T-helper 17 cell (primary cell): ENCODE data around the gene C10orf105. TPM values are rescaled to one million over a fixed set of nuclear protein-coding genes. Genes with fewer than 3 reads are reported as not detected.
A peak's percentile ranks its signal among the peaks of the same experiment; 100 is the strongest.

Experiments
- ATAC-seq: fragments of 150-1000 bp; cut with Tn5 transposase; 2 replicates; pipeline ENCODE4 v1.10.0; 2021; ENCODE audit warnings: mild to moderate bottlenecking, moderate library complexity
- DNase-seq, 3 donors: peaks; one replicate each; pipeline versions ENCODE4 v3.0.0 to v3.0.0-alpha.2; 2020 to 2021
- H3K9me3 ChIP-seq: one replicate; pipeline ENCODE4 v1.7.0; 2013; ENCODE audit warnings: low read length, mild to moderate bottlenecking; ENCODE audit not compliant: control insufficient read depth, poor library complexity, severe bottlenecking
- H3K27ac Mint-ChIP-seq: one replicate; pipeline ENCODE4 v1.8.0; 2022; ENCODE audit warnings: mild to moderate bottlenecking, moderate library complexity, mixed read lengths
- H3K27me3 Mint-ChIP-seq: one replicate; pipeline ENCODE4 v1.8.0; 2022; ENCODE audit warnings: mixed read lengths
- H3K36me3 Mint-ChIP-seq: one replicate; pipeline ENCODE4 v1.8.0; 2022; ENCODE audit warnings: low read depth, mixed read lengths
- H3K4me1 Mint-ChIP-seq: one replicate; pipeline ENCODE4 v1.8.0; 2022; ENCODE audit warnings: mild to moderate bottlenecking, mixed read lengths
- H3K4me3 Mint-ChIP-seq: one replicate; pipeline ENCODE4 v1.8.0; 2022; ENCODE audit warnings: mild to moderate bottlenecking, moderate library complexity, mixed read lengths
- total RNA-seq, 4 donors: library from RNA in 2 of 4; stranded (reverse) in 2 of 4; gene quantifications; one replicate each; pipeline ENCODE4 v1.2.3 and lab custom pipeline; 2022 to 2026

The C10orf105 gene
- total RNA-seq, 2 donors from 2014 or later = 0.31 to 0.37 TPM

GRCh38 chr10:71747551-71748523 lies 28.3 kb upstream of the C10orf105 start:
- no peak for DNase-seq
- H3K9me3 ChIP-seq = no peaks in the 10 kb centered on the region
- peak overlapping the region; percentile 98 for H3K27ac Mint-ChIP-seq
- H3K4me1 Mint-ChIP-seq = peaks cover 82% of the 10 kb centered on the region
- no peak for ATAC-seq
- H3K27me3 Mint-ChIP-seq = no peaks in the 10 kb centered on the region
- H3K36me3 Mint-ChIP-seq = peaks cover 5% of the 10 kb centered on the region
- peak overlapping the region; percentile 94 for H3K4me3 Mint-ChIP-seq

GRCh38 chr10:71747039-71747531 lies 27.5 kb upstream of the C10orf105 start:
- peaks cover 82% of the 10 kb centered on the region for H3K4me1 Mint-ChIP-seq
- peaks cover 5% of the 10 kb centered on the region for H3K36me3 Mint-ChIP-seq
- no peak for ATAC-seq
- no peaks in the 10 kb centered on the region for H3K9me3 ChIP-seq
- no peak for DNase-seq
- no peaks in the 10 kb centered on the region for H3K27me3 Mint-ChIP-seq
- peak overlapping the region; percentile 94 for H3K4me3 Mint-ChIP-seq
- peak overlapping the region; percentile 98 for H3K27ac Mint-ChIP-seq

GRCh38 chr10:71746344-71747037 lies 26.9 kb upstream of the C10orf105 start:
- Mint-ChIP-seq H3K4me3 (peak overlapping the region; percentile 94), H3K36me3 (peaks cover 5% of the 10 kb centered on the region), H3K4me1 (peaks cover 82% of the 10 kb centered on the region), H3K27ac (peak overlapping the region; percentile 98), H3K27me3 (no peaks in the 10 kb centered on the region)
- no peaks in the 10 kb centered on the region for H3K9me3 ChIP-seq
- ATAC-seq (no peak), DNase-seq (no peak)

- no peaks in the 10 kb centered on the region for H3K9me3 ChIP-seq
- no peak for DNase-seq
- H3K4me3 Mint-ChIP-seq = peak overlapping the region; percentile 94
- peaks cover 5% of the 10 kb centered on the region for H3K36me3 Mint-ChIP-seq
- no peak for ATAC-seq
- no peaks in the 10 kb centered on the region for H3K27me3 Mint-ChIP-seq
- H3K4me1 Mint-ChIP-seq = peaks cover 86% of the 10 kb centered on the region
- H3K27ac Mint-ChIP-seq = peak overlapping the region; percentile 98
Measured at GRCh38 chr10:71745664-71746250, 26.2 kb upstream of the C10orf105 start.

- ATAC-seq = no peak
- Mint-ChIP-seq H3K27me3 (no peaks in the 10 kb centered on the region), H3K4me3 (peak overlapping the region; percentile 21), H3K36me3 (peaks cover 3% of the 10 kb centered on the region), H3K27ac (peak overlapping the region; percentile 98), H3K4me1 (peaks cover 84% of the 10 kb centered on the region)
- H3K9me3 ChIP-seq = no peaks in the 10 kb centered on the region
- no peak for DNase-seq
Measured at GRCh38 chr10:71744897-71745663, 25.5 kb upstream of the C10orf105 start.

GRCh38 chr10:71743866-71744265 lies 24.3 kb upstream of the C10orf105 start:
- H3K4me3 Mint-ChIP-seq = peak overlapping the region; percentile 15

GRCh38 chr10:71743089-71743838 lies 23.7 kb upstream of the C10orf105 start:
- no peaks in the 10 kb centered on the region for H3K9me3 ChIP-seq
- Mint-ChIP-seq H3K27me3 (no peaks in the 10 kb centered on the region), H3K4me3 (peak overlapping the region; percentile 77), H3K36me3 (no peaks in the 10 kb centered on the region), H3K27ac (peak overlapping the region; percentile 98), H3K4me1 (peaks cover 81% of the 10 kb centered on the region)
- DNase-seq (no peak), ATAC-seq (no peak)

More at GRCh38 chr10:71743866-71744265, 24.3 kb upstream of the C10orf105 start:
- no peaks in the 10 kb centered on the region for H3K27me3 Mint-ChIP-seq
- H3K9me3 ChIP-seq = no peaks in the 10 kb centered on the region
- no peak for DNase-seq
- H3K4me1 Mint-ChIP-seq = peaks cover 85% of the 10 kb centered on the region
- peaks cover 3% of the 10 kb centered on the region for H3K36me3 Mint-ChIP-seq
- no peak for ATAC-seq
- H3K27ac Mint-ChIP-seq = peak overlapping the region; percentile 98

- peak; percentile 72 for ATAC-seq
- Mint-ChIP-seq H3K27me3 (no peaks in the 10 kb centered on the region), H3K4me3 (peak overlapping the region; percentile 77), H3K4me1 (peaks cover 81% of the 10 kb centered on the region), H3K27ac (peak overlapping the region; percentile 98), H3K36me3 (no peaks in the 10 kb centered on the region)
- no peak for DNase-seq
- no peaks in the 10 kb centered on the region for H3K9me3 ChIP-seq
Measured at GRCh38 chr10:71742301-71743088, 22.9 kb upstream of the C10orf105 start.

GRCh38 chr10:71741671-71742070 lies 22.1 kb upstream of the C10orf105 start:
- H3K9me3 ChIP-seq = no peaks in the 10 kb centered on the region
- H3K4me1 Mint-ChIP-seq = peaks cover 81% of the 10 kb centered on the region
- H3K27me3 Mint-ChIP-seq = no peaks in the 10 kb centered on the region
- no peak for DNase-seq
- H3K4me3 Mint-ChIP-seq = peak overlapping the region; percentile 77
- no peak for ATAC-seq
- peak overlapping the region; percentile 98 for H3K27ac Mint-ChIP-seq
- no peaks in the 10 kb centered on the region for H3K36me3 Mint-ChIP-seq

- no peaks in the 10 kb centered on the region for H3K27me3 Mint-ChIP-seq
- H3K9me3 ChIP-seq = no peaks in the 10 kb centered on the region
- H3K4me1 Mint-ChIP-seq = peaks cover 81% of the 10 kb centered on the region
- peak overlapping the region; percentile 77 for H3K4me3 Mint-ChIP-seq
- peak overlapping the region; percentile 98 for H3K27ac Mint-ChIP-seq
- DNase-seq = no peak
- no peak for ATAC-seq
- no peaks in the 10 kb centered on the region for H3K36me3 Mint-ChIP-seq
Measured at GRCh38 chr10:71741029-71741428, 21.5 kb upstream of the C10orf105 start.

- Mint-ChIP-seq H3K4me3 (peak overlapping the region; percentile 49), H3K27ac (peak overlapping the region; percentile 91)
Measured at GRCh38 chr10:71740069-71740653, 20.6 kb upstream of the C10orf105 start.

More at GRCh38 chr10:71740069-71740653, 20.6 kb upstream of the C10orf105 start:
- no peak for ATAC-seq
- H3K36me3 Mint-ChIP-seq = no peaks in the 10 kb centered on the region
- no peaks in the 10 kb centered on the region for H3K27me3 Mint-ChIP-seq
- DNase-seq = no peak
- H3K9me3 ChIP-seq = no peaks in the 10 kb centered on the region
- H3K4me1 Mint-ChIP-seq = peaks cover 78% of the 10 kb centered on the region
